DND-41 (cell line): ENCODE measurements around the gene CARD18.

Source experiments
- EZH2 ChIP-seq: IDR thresholded peaks from 3 replicates; pipeline ENCODE4 v1.6.1; 2012; ENCODE audit warnings: borderline replicate concordance, low read depth, mild to moderate bottlenecking, moderate library complexity, low read length, inconsistent platforms; ENCODE audit not compliant: severe bottlenecking
- TF ChIP-seq, protein P1 (sequence below): IDR thresholded peaks from 2 replicates; pipeline ENCODE4 v1.5.1; 2012; ENCODE audit warnings: borderline replicate concordance, low read length, moderate library complexity, mild to moderate bottlenecking; ENCODE audit not compliant: poor library complexity, severe bottlenecking; ENCODE audit errors: extremely low read depth

- TF ChIP-seq, protein P1, sequence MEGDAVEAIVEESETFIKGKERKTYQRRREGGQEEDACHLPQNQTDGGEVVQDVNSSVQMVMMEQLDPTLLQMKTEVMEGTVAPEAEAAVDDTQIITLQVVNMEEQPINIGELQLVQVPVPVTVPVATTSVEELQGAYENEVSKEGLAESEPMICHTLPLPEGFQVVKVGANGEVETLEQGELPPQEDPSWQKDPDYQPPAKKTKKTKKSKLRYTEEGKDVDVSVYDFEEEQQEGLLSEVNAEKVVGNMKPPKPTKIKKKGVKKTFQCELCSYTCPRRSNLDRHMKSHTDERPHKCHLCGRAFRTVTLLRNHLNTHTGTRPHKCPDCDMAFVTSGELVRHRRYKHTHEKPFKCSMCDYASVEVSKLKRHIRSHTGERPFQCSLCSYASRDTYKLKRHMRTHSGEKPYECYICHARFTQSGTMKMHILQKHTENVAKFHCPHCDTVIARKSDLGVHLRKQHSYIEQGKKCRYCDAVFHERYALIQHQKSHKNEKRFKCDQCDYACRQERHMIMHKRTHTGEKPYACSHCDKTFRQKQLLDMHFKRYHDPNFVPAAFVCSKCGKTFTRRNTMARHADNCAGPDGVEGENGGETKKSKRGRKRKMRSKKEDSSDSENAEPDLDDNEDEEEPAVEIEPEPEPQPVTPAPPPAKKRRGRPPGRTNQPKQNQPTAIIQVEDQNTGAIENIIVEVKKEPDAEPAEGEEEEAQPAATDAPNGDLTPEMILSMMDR = no peak
- no peak for TF ChIP-seq EZH2
Observed at GRCh38 chr11:105167244-105167643, 27.7 kb upstream of the CARD18 start.
